ENCODE results near the gene MKI67.

MKI67 gene

GRCh38 chr10:128047991-128048818 is 78.0 kb downstream of the MKI67 start:
- Histone ChIP-seq H3K4me3 (ENCODE audit: low read depth, low read length) (no peak overlapping the region), H3K9ac (ENCODE audit: low read depth, low read length) (no peak overlapping the region), H3K4me1 (ENCODE audit: control insufficient read depth, insufficient read depth, low read length) (peaks cover 4% of the 10 kb centered on the region; the same call in 1 of the 2 replicates), H3K9me3 (ENCODE audit: control insufficient read depth, insufficient read depth, low read length) (no peaks in the 10 kb centered on the region), H3K36me3 (ENCODE audit: control insufficient read depth, insufficient read depth, low read length) (no peaks in the 10 kb centered on the region), H3K27ac (ENCODE audit: low read depth, low read length) (no peak overlapping the region), H3K27me3 (ENCODE audit: control insufficient read depth, insufficient read depth, low read length) (no peaks in the 10 kb centered on the region)

- H3K4me1 ChIP-seq (ENCODE audit: control insufficient read depth, insufficient read depth, low read length), result peaks cover 4% of the 10 kb centered on the region; the same call in 1 of the 2 replicates
- H3K9ac ChIP-seq (ENCODE audit: low read depth, low read length), result no peak overlapping the region
- H3K9me3 ChIP-seq (ENCODE audit: control insufficient read depth, insufficient read depth, low read length), result no peaks in the 10 kb centered on the region
- H3K27me3 ChIP-seq (ENCODE audit: control insufficient read depth, insufficient read depth, low read length), result no peaks in the 10 kb centered on the region
- H3K36me3 ChIP-seq (ENCODE audit: control insufficient read depth, insufficient read depth, low read length), result no peaks in the 10 kb centered on the region
- no peak overlapping the region for H3K4me3 ChIP-seq (ENCODE audit: low read depth, low read length)
- peak overlapping the region; percentile 8 for H3K27ac ChIP-seq (ENCODE audit: low read depth, low read length)
Measured at GRCh38 chr10:128047351-128047750, 78.9 kb downstream of the MKI67 start.

- H3K9ac ChIP-seq (ENCODE audit: low read depth, low read length), result no peak overlapping the region
- no peak overlapping the region for H3K27ac ChIP-seq (ENCODE audit: low read depth, low read length)
- H3K36me3 ChIP-seq (ENCODE audit: control insufficient read depth, insufficient read depth, low read length), result no peaks in the 10 kb centered on the region
- no peak overlapping the region for H3K4me3 ChIP-seq (ENCODE audit: low read depth, low read length)
- H3K27me3 ChIP-seq (ENCODE audit: control insufficient read depth, insufficient read depth, low read length), result no peaks in the 10 kb centered on the region
- no peaks in the 10 kb centered on the region for H3K9me3 ChIP-seq (ENCODE audit: control insufficient read depth, insufficient read depth, low read length)
- peaks cover 4% of the 10 kb centered on the region; the same call in 1 of the 2 replicates for H3K4me1 ChIP-seq (ENCODE audit: control insufficient read depth, insufficient read depth, low read length)
Measured at GRCh38 chr10:128046953-128047290, 79.3 kb downstream of the MKI67 start.
